GM23338 (cell line): Measurements from ENCODE around the gene BAHCC1. TPM values are rescaled to one million over a fixed set of nuclear protein-coding genes. Genes with fewer than 3 reads are reported as not detected.

Experiments
- ATAC-seq: fragments of 200-7000 bp; cut with Tn5 transposase; 3 replicates; pipeline ENCODE4 v1.9.1; 2020
- DNase-seq: peaks from one replicate; pipeline ENCODE4 v3.0.0-alpha.2; 2015; ENCODE audit warnings: low spot score
- H2AFZ ChIP-seq: fragments of 200-600 bp; sonication (generic); 2 replicates; pipeline ENCODE4 v1.8.0; 2016; ENCODE audit warnings: antibody characterized with exemption, mild to moderate bottlenecking, moderate library complexity
- H3F3A ChIP-seq: fragments of 200-600 bp; sonication (generic); replicated peaks from 2 replicates; pipeline ENCODE4 v1.8.0; 2017; ENCODE audit warnings: antibody characterized with exemption, mixed run types, low read depth
- H3K27ac ChIP-seq: fragments of 200-600 bp; sonication (generic); 2 replicates; pipeline ENCODE4 v1.6.1; 2016; ENCODE audit warnings: low read depth
- H3K27me3 ChIP-seq: fragments of 200-600 bp; sonication (generic); 2 replicates; pipeline ENCODE4 v1.8.0; 2016; ENCODE audit warnings: mild to moderate bottlenecking, mixed run types, moderate library complexity; ENCODE audit not compliant: insufficient read depth
- H3K36me3 ChIP-seq: fragments of 200-600 bp; sonication (generic); 2 replicates; pipeline ENCODE4 v1.8.0; 2016; ENCODE audit warnings: mild to moderate bottlenecking; ENCODE audit not compliant: insufficient read depth
- H3K4me1 ChIP-seq: fragments of 200-600 bp; sonication (generic); 2 replicates; pipeline ENCODE4 v1.8.0; 2016; ENCODE audit warnings: mild to moderate bottlenecking, moderate library complexity; ENCODE audit not compliant: insufficient read depth
- H3K4me2 ChIP-seq: fragments of 200-600 bp; sonication (generic); 2 replicates; pipeline ENCODE4 v1.7.1; 2017; ENCODE audit warnings: mixed run types
- H3K4me3 ChIP-seq: fragments of 200-600 bp; sonication (generic); 2 replicates; pipeline ENCODE4 v1.6.1; 2016; ENCODE audit warnings: mixed run types
- H3K79me2 ChIP-seq: fragments of 200-600 bp; sonication (generic); replicated peaks from 2 replicates; pipeline ENCODE4 v1.8.0; 2017; ENCODE audit warnings: mild to moderate bottlenecking; ENCODE audit not compliant: insufficient read depth
- H3K9me2 ChIP-seq: fragments of 200-600 bp; sonication (generic); 2 replicates; pipeline ENCODE4 v1.8.0; 2017; ENCODE audit not compliant: insufficient read depth
- H4K20me1 ChIP-seq: fragments of 200-600 bp; sonication (generic); replicated peaks from 2 replicates; pipeline ENCODE4 v1.8.0; 2017; ENCODE audit warnings: mild to moderate bottlenecking; ENCODE audit not compliant: insufficient read depth
- H3K27ac Mint-ChIP-seq: 2 replicates; pipeline ENCODE4 v1.8.0; 2020; ENCODE audit warnings: inconsistent platforms, mild to moderate bottlenecking, moderate library complexity, mixed read lengths
- H3K27me3 Mint-ChIP-seq: 3 replicates; pipeline ENCODE4 v1.8.0; 2022; ENCODE audit warnings: low read depth, mild to moderate bottlenecking, moderate library complexity, mixed read lengths, inconsistent platforms; ENCODE audit not compliant: insufficient read depth, poor library complexity
- H3K36me3 Mint-ChIP-seq: 3 replicates; pipeline ENCODE4 v1.8.0; 2021; ENCODE audit warnings: low read depth, mild to moderate bottlenecking, inconsistent platforms, moderate library complexity, mixed read lengths
- H3K4me1 Mint-ChIP-seq: 3 replicates; pipeline ENCODE4 v1.8.0; 2020; ENCODE audit warnings: mild to moderate bottlenecking, inconsistent platforms, mixed read lengths
- H3K4me3 Mint-ChIP-seq: 3 replicates; pipeline ENCODE4 v1.8.0; 2021; ENCODE audit warnings: moderate library complexity, mild to moderate bottlenecking, inconsistent platforms, mixed read lengths
- H3K9me3 Mint-ChIP-seq: 3 replicates; pipeline ENCODE4 v1.8.0; 2020; ENCODE audit warnings: moderate library complexity, mild to moderate bottlenecking, inconsistent platforms, mixed read lengths
- CREB1 ChIP-seq: fragments of 250-450 bp; sonication (Bioruptor Pico); IDR thresholded peaks from 2 replicates; pipeline ENCODE4 v1.5.0; 2020; ENCODE audit warnings: low read depth, mild to moderate bottlenecking, moderate library complexity
- EZH2 ChIP-seq: fragments of 200-600 bp; sonication (generic); IDR thresholded peaks from one replicate; pipeline ENCODE4 v1.8.0; 2017; ENCODE audit warnings: antibody characterized with exemption, mild to moderate bottlenecking, low read depth; ENCODE audit not compliant: unreplicated experiment
- EZH2phosphoT487 ChIP-seq: fragments of 200-600 bp; sonication (generic); IDR thresholded peaks from one replicate; pipeline ENCODE4 v1.8.1; 2018; ENCODE audit warnings: antibody characterized with exemption; ENCODE audit not compliant: unreplicated experiment
- JUNB ChIP-seq: IDR thresholded peaks from one replicate; pipeline ENCODE4 v1.6.1; 2016; ENCODE audit warnings: antibody characterized with exemption; ENCODE audit not compliant: unreplicated experiment
- NANOG ChIP-seq: IDR thresholded peaks from 2 replicates; pipeline ENCODE4 v1.6.1; 2016; ENCODE audit warnings: antibody characterized with exemption, borderline replicate concordance
- POLR2AphosphoS5 ChIP-seq: IDR thresholded peaks from 2 replicates; pipeline ENCODE4 v1.6.1; 2016; ENCODE audit warnings: antibody characterized with exemption, low read depth
- STAT1 ChIP-seq: IDR thresholded peaks from one replicate; pipeline ENCODE4 v1.6.1; 2016; ENCODE audit warnings: antibody characterized with exemption; ENCODE audit not compliant: unreplicated experiment
- ZNF114 ChIP-seq: fragments of 250-450 bp; sonication (Bioruptor Pico); IDR thresholded peaks from 2 replicates; pipeline ENCODE4 v1.5.0; 2020; ENCODE audit warnings: mild to moderate bottlenecking, moderate library complexity
- ZNF331 ChIP-seq: fragments of 250-450 bp; sonication (Bioruptor Pico); IDR thresholded peaks from 2 replicates; pipeline ENCODE4 v1.5.0; 2020; ENCODE audit warnings: low read depth, mild to moderate bottlenecking, moderate library complexity
- polyA plus RNA-seq: library from polyadenylated mRNA; unstranded; fragments of >200 nt; fragmentation: Nextera tagmentation; extraction: Ambion mirVana; gene quantifications from 2 replicates; pipeline ENCODE4 v1.2.1, GENCODE V29; 2016
- total RNA-seq: library from RNA; depleted of rRNA; stranded (reverse); fragments of >200 nt; shearing (Covaris generic); gene quantifications from 2 replicates; pipeline ENCODE4 v1.2.3, GENCODE V29; 2014
- TF ChIP-seq, protein P1 (sequence below): IDR thresholded peaks from 2 replicates; pipeline ENCODE4 v1.6.1; 2016; ENCODE audit warnings: antibody characterized with exemption
- TF ChIP-seq, protein P2 (sequence below), 2 experiments: fragments of 200-600 bp in 1 of 2; sonication (generic) in 1 of 2; conservative IDR thresholded peaks; 2 replicates each; pipeline versions ENCODE4 v1.5.1 to v1.6.1; 2016 to 2017; ENCODE audit warnings: antibody characterized with exemption in 2 of 2, low read depth in 2 of 2, mild to moderate bottlenecking in 2 of 2, moderate library complexity in 1 of 2
- TF ChIP-seq, protein P3 (sequence below): IDR thresholded peaks from one replicate; pipeline ENCODE4 v1.6.1; 2018; ENCODE audit warnings: antibody characterized with exemption; ENCODE audit not compliant: unreplicated experiment
- TF ChIP-seq, protein P4 (sequence below): fragments of 250-450 bp; sonication (Bioruptor Pico); IDR thresholded peaks from 2 replicates; pipeline ENCODE4 v1.5.0; 2020; ENCODE audit warnings: mild to moderate bottlenecking, moderate library complexity

The BAHCC1 gene
- total and polyA plus RNA-seq, 2 experiments from 2014 or later, result 0.24 to 1.1 TPM

DNA sequence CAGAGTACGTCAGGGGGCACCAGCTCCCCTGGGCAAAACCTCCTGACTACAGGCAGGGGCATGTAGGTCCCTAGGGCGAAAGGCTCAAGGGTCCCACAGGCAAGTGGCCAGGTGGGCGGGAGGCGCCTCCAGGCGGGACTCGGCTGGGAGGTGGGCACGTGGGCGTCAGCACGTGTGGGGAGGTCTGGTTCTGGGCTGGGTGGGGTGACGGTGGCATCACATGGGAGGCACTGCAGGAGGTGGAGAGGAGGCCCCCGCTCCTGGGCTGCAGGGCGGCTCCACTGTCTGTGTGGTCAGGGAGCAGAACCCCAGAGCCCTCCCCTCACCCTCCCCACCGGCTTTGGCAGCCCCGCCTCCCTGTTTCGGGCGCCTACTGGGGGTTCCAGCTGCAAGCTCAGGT, 64.6 kb downstream of the BAHCC1 start:
- Mint-ChIP-seq H3K4me1 (peaks cover 3% of the 10 kb centered on the region; the same call in 1 of the 3 replicates), H3K4me3 (no peak overlapping the region), H3K9me3 (no peaks in the 10 kb centered on the region; the same call in 2 of the 3 replicates), H3K36me3 (no peaks in the 10 kb centered on the region), H3K27me3 (peaks cover 7% of the 10 kb centered on the region), H3K27ac (no peak overlapping the region)
- H3K9me2 ChIP-seq, result no peaks in the 10 kb centered on the region
- H3K4me1 ChIP-seq, result no peaks in the 10 kb centered on the region
- no peaks in the 10 kb centered on the region for H3K79me2 ChIP-seq
- TF ChIP-seq, protein P1, sequence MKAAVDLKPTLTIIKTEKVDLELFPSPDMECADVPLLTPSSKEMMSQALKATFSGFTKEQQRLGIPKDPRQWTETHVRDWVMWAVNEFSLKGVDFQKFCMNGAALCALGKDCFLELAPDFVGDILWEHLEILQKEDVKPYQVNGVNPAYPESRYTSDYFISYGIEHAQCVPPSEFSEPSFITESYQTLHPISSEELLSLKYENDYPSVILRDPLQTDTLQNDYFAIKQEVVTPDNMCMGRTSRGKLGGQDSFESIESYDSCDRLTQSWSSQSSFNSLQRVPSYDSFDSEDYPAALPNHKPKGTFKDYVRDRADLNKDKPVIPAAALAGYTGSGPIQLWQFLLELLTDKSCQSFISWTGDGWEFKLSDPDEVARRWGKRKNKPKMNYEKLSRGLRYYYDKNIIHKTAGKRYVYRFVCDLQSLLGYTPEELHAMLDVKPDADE, result no peak
- TF ChIP-seq ZNF114, result no peak
- TF ChIP-seq EZH2phosphoT487, result no peak
- no peak for TF ChIP-seq STAT1
- no peak for TF ChIP-seq NANOG
- TF ChIP-seq, protein P2, sequence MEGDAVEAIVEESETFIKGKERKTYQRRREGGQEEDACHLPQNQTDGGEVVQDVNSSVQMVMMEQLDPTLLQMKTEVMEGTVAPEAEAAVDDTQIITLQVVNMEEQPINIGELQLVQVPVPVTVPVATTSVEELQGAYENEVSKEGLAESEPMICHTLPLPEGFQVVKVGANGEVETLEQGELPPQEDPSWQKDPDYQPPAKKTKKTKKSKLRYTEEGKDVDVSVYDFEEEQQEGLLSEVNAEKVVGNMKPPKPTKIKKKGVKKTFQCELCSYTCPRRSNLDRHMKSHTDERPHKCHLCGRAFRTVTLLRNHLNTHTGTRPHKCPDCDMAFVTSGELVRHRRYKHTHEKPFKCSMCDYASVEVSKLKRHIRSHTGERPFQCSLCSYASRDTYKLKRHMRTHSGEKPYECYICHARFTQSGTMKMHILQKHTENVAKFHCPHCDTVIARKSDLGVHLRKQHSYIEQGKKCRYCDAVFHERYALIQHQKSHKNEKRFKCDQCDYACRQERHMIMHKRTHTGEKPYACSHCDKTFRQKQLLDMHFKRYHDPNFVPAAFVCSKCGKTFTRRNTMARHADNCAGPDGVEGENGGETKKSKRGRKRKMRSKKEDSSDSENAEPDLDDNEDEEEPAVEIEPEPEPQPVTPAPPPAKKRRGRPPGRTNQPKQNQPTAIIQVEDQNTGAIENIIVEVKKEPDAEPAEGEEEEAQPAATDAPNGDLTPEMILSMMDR (conservative IDR thresholded peaks at IDR 0.05; ENCODE audit: low read depth in 2 of 2), result no peak
- TF ChIP-seq, protein P3, sequence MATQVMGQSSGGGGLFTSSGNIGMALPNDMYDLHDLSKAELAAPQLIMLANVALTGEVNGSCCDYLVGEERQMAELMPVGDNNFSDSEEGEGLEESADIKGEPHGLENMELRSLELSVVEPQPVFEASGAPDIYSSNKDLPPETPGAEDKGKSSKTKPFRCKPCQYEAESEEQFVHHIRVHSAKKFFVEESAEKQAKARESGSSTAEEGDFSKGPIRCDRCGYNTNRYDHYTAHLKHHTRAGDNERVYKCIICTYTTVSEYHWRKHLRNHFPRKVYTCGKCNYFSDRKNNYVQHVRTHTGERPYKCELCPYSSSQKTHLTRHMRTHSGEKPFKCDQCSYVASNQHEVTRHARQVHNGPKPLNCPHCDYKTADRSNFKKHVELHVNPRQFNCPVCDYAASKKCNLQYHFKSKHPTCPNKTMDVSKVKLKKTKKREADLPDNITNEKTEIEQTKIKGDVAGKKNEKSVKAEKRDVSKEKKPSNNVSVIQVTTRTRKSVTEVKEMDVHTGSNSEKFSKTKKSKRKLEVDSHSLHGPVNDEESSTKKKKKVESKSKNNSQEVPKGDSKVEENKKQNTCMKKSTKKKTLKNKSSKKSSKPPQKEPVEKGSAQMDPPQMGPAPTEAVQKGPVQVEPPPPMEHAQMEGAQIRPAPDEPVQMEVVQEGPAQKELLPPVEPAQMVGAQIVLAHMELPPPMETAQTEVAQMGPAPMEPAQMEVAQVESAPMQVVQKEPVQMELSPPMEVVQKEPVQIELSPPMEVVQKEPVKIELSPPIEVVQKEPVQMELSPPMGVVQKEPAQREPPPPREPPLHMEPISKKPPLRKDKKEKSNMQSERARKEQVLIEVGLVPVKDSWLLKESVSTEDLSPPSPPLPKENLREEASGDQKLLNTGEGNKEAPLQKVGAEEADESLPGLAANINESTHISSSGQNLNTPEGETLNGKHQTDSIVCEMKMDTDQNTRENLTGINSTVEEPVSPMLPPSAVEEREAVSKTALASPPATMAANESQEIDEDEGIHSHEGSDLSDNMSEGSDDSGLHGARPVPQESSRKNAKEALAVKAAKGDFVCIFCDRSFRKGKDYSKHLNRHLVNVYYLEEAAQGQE, result no peak
- no peak for TF ChIP-seq CREB1 (CRISPR knock-in tag)
- no peak for TF ChIP-seq JUNB
- TF ChIP-seq, protein P4, sequence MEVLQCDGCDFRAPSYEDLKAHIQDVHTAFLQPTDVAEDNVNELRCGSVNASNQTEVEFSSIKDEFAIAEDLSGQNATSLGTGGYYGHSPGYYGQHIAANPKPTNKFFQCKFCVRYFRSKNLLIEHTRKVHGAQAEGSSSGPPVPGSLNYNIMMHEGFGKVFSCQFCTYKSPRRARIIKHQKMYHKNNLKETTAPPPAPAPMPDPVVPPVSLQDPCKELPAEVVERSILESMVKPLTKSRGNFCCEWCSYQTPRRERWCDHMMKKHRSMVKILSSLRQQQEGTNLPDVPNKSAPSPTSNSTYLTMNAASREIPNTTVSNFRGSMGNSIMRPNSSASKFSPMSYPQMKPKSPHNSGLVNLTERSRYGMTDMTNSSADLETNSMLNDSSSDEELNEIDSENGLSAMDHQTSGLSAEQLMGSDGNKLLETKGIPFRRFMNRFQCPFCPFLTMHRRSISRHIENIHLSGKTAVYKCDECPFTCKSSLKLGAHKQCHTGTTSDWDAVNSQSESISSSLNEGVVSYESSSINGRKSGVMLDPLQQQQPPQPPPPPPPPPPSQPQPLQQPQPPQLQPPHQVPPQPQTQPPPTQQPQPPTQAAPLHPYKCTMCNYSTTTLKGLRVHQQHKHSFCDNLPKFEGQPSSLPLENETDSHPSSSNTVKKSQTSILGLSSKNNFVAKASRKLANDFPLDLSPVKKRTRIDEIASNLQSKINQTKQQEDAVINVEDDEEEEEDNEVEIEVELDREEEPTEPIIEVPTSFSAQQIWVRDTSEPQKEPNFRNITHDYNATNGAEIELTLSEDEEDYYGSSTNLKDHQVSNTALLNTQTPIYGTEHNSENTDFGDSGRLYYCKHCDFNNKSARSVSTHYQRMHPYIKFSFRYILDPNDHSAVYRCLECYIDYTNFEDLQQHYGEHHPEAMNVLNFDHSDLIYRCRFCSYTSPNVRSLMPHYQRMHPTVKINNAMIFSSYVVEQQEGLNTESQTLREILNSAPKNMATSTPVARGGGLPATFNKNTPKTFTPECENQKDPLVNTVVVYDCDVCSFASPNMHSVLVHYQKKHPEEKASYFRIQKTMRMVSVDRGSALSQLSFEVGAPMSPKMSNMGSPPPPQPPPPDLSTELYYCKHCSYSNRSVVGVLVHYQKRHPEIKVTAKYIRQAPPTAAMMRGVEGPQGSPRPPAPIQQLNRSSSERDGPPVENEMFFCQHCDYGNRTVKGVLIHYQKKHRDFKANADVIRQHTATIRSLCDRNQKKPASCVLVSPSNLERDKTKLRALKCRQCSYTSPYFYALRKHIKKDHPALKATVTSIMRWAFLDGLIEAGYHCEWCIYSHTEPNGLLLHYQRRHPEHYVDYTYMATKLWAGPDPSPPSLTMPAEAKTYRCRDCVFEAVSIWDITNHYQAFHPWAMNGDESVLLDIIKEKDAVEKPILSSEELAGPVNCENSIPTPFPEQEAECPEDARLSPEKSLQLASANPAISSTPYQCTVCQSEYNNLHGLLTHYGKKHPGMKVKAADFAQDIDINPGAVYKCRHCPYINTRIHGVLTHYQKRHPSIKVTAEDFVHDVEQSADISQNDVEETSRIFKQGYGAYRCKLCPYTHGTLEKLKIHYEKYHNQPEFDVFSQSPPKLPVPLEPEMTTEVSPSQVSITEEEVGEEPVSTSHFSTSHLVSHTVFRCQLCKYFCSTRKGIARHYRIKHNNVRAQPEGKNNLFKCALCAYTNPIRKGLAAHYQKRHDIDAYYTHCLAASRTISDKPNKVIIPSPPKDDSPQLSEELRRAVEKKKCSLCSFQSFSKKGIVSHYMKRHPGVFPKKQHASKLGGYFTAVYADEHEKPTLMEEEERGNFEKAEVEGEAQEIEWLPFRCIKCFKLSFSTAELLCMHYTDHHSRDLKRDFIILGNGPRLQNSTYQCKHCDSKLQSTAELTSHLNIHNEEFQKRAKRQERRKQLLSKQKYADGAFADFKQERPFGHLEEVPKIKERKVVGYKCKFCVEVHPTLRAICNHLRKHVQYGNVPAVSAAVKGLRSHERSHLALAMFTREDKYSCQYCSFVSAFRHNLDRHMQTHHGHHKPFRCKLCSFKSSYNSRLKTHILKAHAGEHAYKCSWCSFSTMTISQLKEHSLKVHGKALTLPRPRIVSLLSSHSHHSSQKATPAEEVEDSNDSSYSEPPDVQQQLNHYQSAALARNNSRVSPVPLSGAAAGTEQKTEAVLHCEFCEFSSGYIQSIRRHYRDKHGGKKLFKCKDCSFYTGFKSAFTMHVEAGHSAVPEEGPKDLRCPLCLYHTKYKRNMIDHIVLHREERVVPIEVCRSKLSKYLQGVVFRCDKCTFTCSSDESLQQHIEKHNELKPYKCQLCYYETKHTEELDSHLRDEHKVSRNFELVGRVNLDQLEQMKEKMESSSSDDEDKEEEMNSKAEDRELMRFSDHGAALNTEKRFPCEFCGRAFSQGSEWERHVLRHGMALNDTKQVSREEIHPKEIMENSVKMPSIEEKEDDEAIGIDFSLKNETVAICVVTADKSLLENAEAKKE (CRISPR knock-in tag), result no peak
- TF ChIP-seq POLR2AphosphoS5, result no peak
- TF ChIP-seq EZH2, result no peak
- TF ChIP-seq ZNF331, result no peak
- H3K4me2 ChIP-seq, result no peak overlapping the region
- H3K27me3 ChIP-seq, result no peaks in the 10 kb centered on the region
- no peaks in the 10 kb centered on the region for H4K20me1 ChIP-seq
- H3F3A ChIP-seq, result no peaks in the 10 kb centered on the region
- no peak overlapping the region for H3K27ac ChIP-seq
- DNase-seq (no peak), ATAC-seq (no peak)
- no peaks in the 10 kb centered on the region for H3K36me3 ChIP-seq
- H2AFZ ChIP-seq, result no peak overlapping the region
- H3K4me3 ChIP-seq, result no peak overlapping the region
